ENCODE data around the gene HTD2. TPM values are rescaled to one million over a fixed set of nuclear protein-coding genes. Genes with fewer than 3 reads are reported as not detected.
A peak's percentile ranks its signal among the peaks of the same experiment; 100 is the strongest.

The HTD2 gene
- total RNA-seq, 1 experiment from 2014 or later: 7.9 TPM

DNA sequence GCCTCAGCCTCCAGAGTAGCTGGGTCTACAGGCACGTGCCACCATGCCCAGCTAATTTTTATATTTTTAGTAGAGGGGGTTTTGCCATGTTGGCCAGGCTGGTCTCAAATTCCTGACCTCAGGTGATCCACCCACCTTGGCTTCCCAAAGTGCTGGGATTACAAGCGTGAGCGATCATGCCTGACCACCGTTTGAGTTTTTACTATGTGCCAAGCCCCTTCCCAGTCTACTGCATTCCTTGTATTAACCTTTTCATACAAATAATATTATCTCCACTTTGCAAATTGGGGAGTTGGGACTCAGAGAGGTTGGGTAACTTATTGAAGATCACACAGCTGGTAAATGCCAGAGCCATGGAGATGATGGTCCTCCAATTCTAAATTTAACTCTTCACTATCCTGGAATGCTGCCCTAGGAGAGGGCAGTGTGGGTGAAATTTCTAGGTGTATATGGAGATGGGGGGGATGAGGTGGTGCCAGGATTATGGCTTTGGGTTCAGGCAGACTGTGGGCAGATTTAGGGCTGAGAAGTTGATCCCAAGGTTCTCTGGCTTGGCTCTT is 25.4 kb downstream of the HTD2 start:
- peak overlapping the region; percentile 86; the same call in 1 of the 2 replicates for H3K27ac ChIP-seq (ENCODE audit: low read length)
- TF ChIP-seq POLR2AphosphoS5 (IDR thresholded peaks at IDR 0.05; ENCODE audit: low read depth, low read length) (no peak), TCF7L2 (IDR thresholded peaks at IDR 0.05; ENCODE audit: low read depth, low read length) (no peak), SIN3A (IDR thresholded peaks at IDR 0.05; ENCODE audit: borderline replicate concordance, insufficient read depth, low read depth, low read length) (no peak)
- TF ChIP-seq, protein P1, sequence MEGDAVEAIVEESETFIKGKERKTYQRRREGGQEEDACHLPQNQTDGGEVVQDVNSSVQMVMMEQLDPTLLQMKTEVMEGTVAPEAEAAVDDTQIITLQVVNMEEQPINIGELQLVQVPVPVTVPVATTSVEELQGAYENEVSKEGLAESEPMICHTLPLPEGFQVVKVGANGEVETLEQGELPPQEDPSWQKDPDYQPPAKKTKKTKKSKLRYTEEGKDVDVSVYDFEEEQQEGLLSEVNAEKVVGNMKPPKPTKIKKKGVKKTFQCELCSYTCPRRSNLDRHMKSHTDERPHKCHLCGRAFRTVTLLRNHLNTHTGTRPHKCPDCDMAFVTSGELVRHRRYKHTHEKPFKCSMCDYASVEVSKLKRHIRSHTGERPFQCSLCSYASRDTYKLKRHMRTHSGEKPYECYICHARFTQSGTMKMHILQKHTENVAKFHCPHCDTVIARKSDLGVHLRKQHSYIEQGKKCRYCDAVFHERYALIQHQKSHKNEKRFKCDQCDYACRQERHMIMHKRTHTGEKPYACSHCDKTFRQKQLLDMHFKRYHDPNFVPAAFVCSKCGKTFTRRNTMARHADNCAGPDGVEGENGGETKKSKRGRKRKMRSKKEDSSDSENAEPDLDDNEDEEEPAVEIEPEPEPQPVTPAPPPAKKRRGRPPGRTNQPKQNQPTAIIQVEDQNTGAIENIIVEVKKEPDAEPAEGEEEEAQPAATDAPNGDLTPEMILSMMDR (IDR thresholded peaks at IDR 0.05): no peak
- TF ChIP-seq, protein P2, sequence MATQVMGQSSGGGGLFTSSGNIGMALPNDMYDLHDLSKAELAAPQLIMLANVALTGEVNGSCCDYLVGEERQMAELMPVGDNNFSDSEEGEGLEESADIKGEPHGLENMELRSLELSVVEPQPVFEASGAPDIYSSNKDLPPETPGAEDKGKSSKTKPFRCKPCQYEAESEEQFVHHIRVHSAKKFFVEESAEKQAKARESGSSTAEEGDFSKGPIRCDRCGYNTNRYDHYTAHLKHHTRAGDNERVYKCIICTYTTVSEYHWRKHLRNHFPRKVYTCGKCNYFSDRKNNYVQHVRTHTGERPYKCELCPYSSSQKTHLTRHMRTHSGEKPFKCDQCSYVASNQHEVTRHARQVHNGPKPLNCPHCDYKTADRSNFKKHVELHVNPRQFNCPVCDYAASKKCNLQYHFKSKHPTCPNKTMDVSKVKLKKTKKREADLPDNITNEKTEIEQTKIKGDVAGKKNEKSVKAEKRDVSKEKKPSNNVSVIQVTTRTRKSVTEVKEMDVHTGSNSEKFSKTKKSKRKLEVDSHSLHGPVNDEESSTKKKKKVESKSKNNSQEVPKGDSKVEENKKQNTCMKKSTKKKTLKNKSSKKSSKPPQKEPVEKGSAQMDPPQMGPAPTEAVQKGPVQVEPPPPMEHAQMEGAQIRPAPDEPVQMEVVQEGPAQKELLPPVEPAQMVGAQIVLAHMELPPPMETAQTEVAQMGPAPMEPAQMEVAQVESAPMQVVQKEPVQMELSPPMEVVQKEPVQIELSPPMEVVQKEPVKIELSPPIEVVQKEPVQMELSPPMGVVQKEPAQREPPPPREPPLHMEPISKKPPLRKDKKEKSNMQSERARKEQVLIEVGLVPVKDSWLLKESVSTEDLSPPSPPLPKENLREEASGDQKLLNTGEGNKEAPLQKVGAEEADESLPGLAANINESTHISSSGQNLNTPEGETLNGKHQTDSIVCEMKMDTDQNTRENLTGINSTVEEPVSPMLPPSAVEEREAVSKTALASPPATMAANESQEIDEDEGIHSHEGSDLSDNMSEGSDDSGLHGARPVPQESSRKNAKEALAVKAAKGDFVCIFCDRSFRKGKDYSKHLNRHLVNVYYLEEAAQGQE (IDR thresholded peaks at IDR 0.05; ENCODE audit: insufficient read depth in 1 of 2, low read depth in 2 of 2, low read length in 1 of 2): no peak
- POLR2A ChIA-PET: no interaction called here
- H3K36me3 ChIP-seq (ENCODE audit: control insufficient read depth, insufficient read depth, low read length): no peaks in the 10 kb centered on the region
- no peaks in the 10 kb centered on the region for H3K27me3 ChIP-seq (ENCODE audit: control insufficient read depth, insufficient read depth, low read length)
- peaks cover 8% of the 10 kb centered on the region for H3K4me1 ChIP-seq (ENCODE audit: control insufficient read depth, insufficient read depth, low read length)
- ATAC-seq (no peak), DNase-seq (ENCODE audit: low read depth, low spot score) (no peak)
- H3K4me3 ChIP-seq (ENCODE audit: low read depth in 2 of 2, low read length in 2 of 2): no peak overlapping the region
- no TSS peak for BruUV-seq (replicated peaks)
- in situ Hi-C loops (cut with HindIII; ENCODE audit: low pct_unique_long_range_greater_than_20kb, low sequenced_read_pairs) (no loop called here), intact Hi-C loops (cut with micrococcal nuclease; ENCODE audit: unreplicated experiment) (no loop called here)
- CTCF ChIA-PET: no interaction called here
- no peaks in the 10 kb centered on the region for H3K9me3 ChIP-seq (ENCODE audit: control insufficient read depth, insufficient read depth, low read depth, low read length)

DNA sequence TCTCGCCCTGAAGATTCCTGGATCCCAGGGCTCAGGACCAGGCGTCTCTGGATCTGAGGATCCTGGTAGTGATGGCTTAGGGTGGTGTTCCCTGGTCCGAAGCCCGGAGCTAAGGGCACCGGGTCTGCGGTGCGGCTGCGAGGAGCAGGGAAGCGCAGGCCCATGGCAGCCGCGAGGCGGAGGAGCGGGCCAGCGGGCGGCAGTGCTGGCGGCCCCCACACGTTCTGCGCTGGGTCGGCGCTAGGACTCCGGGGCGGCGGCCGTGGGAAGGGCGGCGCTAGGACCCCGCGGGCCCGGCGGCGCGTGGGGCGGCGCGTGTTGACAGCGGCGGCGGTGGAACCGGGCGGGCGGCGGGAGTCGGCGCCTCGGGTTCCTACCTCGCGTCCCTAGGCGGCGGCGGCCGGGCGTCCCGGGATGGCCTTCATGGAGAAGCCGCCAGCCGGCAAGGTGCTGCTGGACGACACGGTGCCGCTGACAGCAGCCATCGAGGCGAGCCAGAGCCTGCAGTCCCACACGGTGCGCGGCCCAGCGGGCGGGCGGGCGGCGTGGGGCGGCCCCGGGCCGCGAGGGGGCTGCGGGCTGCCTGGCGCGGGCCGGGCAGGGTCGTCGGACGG is 26.4 kb downstream of the HTD2 start, which contains the start of gene PXK:
Gene PXK (plus strand): TSS at position 318 of the 614 bp plus-strand sequence. CDS start 97 bp downstream, at position 415.
- Histone ChIP-seq H3K36me3 (ENCODE audit: control insufficient read depth, insufficient read depth, low read length) (no peaks in the 10 kb centered on the region), H3K27ac (ENCODE audit: low read length) (peak within 1 kb of the TSS; percentile 86), H3K9me3 (ENCODE audit: control insufficient read depth, insufficient read depth, low read depth, low read length) (no peaks in the 10 kb centered on the region), H3K4me3 (ENCODE audit: low read depth in 2 of 2, low read length in 2 of 2) (peak within 1 kb of the TSS; percentile 62 to 77), H3K4me1 (ENCODE audit: control insufficient read depth, insufficient read depth, low read length) (peaks cover 8% of the 10 kb centered on the region), H3K27me3 (ENCODE audit: control insufficient read depth, insufficient read depth, low read length) (no peaks in the 10 kb centered on the region)
- POLR2A ChIA-PET: no interaction called here
- in situ Hi-C loops (cut with HindIII; ENCODE audit: low pct_unique_long_range_greater_than_20kb, low sequenced_read_pairs) (no loop called here), intact Hi-C loops (cut with micrococcal nuclease; ENCODE audit: unreplicated experiment) (no loop called here)
- TF ChIP-seq SIN3A (IDR thresholded peaks at IDR 0.05; ENCODE audit: borderline replicate concordance, insufficient read depth, low read depth, low read length): peak; percentile 93; the same call in 1 of the 2 replicates
- TF ChIP-seq, protein P2 (IDR thresholded peaks at IDR 0.05; ENCODE audit: insufficient read depth in 1 of 2, low read depth in 2 of 2, low read length in 1 of 2): no peak
- no peak for TF ChIP-seq POLR2AphosphoS5 (IDR thresholded peaks at IDR 0.05; ENCODE audit: low read depth, low read length)
- TF ChIP-seq, protein P1 (IDR thresholded peaks at IDR 0.05): peak; percentile 44
- TF ChIP-seq TCF7L2 (IDR thresholded peaks at IDR 0.05; ENCODE audit: low read depth, low read length): no peak
- DNase-seq (ENCODE audit: low read depth, low spot score): no peak
- no TSS peak for BruUV-seq (replicated peaks)
- CTCF ChIA-PET: interaction anchor here (0.6 to 0.7 kb wide), 2 partner anchors 151 to 213 kb away, joined by 3 to 5 read pairs; no protein-coding TSS in a partner anchor
- ATAC-seq: peak; percentile 94

Data from Panc1 (cell line).